CD4-positive, alpha-beta T cell treated with Interleukin-4 for 4 hours (primary cell): ENCODE data around the gene PRAC2.
"Not testable (repeated sequence)": the region's sequence is repeated elsewhere in the genome, so short reads cannot be mapped to it uniquely, and the experiment has no call there.

Experiments used
- DNase-seq: peaks from one replicate; pipeline ENCODE4 v3.0.0-alpha.2; 2020

PRAC2 gene

GRCh38 chr17:48722915-48723422 lies at the start of gene PRAC2:
PRAC2 (plus strand) TSS chr17:48723185; CDS start chr17:48724411, 1,226 bp downstream.
- no peak for DNase-seq

- DNase-seq = no peak
Observed at GRCh38 chr17:48676963-48677558, 45.9 kb upstream of the PRAC2 start.

- DNase-seq = peak; percentile 50
Observed at GRCh38 chr17:48678141-48678971, 44.6 kb upstream of the PRAC2 start.

GRCh38 chr17:48679385-48680096 lies 43.4 kb upstream of the PRAC2 start:
- no peak for DNase-seq

- DNase-seq = no peak
Observed at GRCh38 chr17:48681609-48682008, 41.4 kb upstream of the PRAC2 start.

GRCh38 chr17:48690655-48691054 lies 32.3 kb upstream of the PRAC2 start:
- DNase-seq = no peak

GRCh38 chr17:48692049-48692448 lies 30.9 kb upstream of the PRAC2 start:
- no peak for DNase-seq

DNA sequence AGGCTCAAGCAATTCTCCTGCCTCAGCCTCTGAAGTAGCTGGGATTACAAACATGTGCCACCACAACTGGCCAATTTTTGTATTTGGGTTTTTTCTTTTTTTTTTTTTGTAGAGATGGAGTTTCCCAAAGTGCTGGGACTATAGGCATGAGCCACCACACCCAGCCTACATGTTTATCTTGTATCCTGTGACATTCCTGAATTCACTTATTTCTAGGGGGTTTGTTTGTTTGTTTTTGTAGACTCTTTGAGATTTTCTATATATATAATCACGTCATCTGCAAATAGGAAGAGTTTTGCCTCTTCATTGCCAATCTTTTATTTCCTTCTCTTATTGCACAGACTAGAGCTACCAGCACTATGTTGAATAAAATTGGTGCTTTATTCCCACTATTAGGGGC lies 29.8 kb upstream of the PRAC2 start:
- no peak for DNase-seq

GRCh38 chr17:48701864-48702532 lies 21.0 kb upstream of the PRAC2 start:
- DNase-seq = no peak

- DNase-seq = no peak
Observed at GRCh38 chr17:48704361-48705248, 18.4 kb upstream of the PRAC2 start.

- no peak for DNase-seq
Observed at GRCh38 chr17:48711128-48711527, 11.9 kb upstream of the PRAC2 start.

GRCh38 chr17:48715496-48716399 lies 7.2 kb upstream of the PRAC2 start:
- DNase-seq = no peak

DNA sequence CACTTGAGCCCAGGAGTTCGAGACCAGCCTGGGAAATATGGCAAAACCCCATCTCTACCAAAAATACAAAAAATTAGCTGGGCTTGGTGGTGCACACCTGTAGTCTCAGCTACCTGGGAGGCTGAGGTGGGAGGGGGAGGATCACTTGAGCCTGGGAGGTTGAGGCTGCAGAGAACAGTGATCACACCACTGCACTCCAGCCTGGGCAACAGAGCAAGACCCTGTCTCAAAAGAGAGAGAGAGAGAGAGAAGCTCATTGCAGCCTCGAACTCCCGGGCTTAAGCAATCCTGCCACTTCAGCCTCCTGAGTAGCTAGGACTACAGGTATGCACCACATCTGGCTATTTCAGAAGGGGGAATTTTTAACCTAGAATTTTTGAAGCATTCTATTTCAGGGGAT lies 6.4 kb upstream of the PRAC2 start:
- not testable (repeated sequence) for DNase-seq

GRCh38 chr17:48717367-48718226 lies 5.4 kb upstream of the PRAC2 start:
- DNase-seq = no peak

DNA sequence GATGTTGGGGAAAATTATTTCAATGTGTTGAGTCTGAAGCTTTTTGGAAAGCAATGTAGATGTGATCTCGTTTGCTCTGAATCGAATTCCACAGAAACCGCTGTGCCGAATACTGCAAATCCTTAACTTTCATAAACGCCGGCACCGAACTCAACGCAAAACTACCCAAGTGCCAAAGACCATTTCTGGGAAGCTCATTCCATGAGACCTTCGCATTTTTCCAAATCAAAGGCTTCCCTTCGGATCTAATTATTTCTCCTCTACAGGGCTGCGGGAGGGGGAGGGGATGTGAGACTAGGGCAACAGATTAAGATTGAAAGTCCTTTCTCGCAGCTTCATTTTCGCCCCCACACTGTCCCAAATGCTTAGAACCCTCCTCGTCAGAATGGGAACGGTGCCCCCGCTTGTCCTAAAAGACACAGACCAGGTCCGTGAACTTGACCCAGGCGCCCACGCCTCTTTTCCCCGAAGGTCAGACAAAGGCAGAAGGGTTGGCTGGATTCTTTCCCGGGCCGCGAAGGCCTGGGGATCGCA lies 4.7 kb upstream of the PRAC2 start:
- no peak for DNase-seq

DNA sequence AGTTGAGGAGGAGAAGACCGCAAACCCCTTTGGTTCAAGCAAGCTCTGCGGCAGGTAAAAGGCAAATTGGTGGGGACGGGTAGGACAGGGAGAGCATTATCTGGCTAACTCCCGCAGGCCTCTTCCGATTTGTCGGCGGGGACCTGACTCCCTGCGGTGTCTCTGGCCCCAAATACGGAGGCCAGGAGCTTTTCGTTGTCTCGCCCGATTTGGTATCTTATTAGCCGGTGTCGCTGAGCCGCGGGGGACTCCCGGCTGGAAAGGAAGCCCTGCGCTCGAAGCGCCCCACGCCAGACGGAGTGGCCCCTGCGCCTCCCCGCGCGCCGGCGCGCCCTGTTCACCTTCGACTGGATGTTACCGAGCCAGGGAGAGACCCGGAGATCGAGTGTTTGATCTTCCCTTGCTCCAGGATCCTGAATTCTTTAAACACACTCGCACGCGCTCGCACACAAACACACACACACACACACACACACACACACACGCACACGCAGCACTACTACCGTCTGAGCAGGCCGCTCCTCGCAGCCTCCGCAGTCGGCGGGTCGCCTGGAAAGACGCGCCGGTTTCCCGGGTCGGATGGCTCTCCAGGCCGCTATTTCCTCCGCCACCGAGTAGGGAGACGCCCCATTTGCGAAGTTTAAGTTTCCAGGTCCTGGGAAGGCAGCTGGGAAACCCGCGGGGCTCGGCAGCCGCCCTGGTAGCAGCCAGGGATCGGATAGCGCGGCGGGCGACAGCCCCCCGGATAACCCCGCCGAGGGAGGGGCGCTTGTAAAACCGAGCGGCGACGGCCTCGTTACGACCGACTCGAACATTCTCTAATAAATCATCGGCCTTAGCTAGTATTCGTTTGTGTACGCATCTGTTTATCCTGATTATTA lies 4.0 kb upstream of the PRAC2 start:
- no peak for DNase-seq

- DNase-seq = no peak
Observed at GRCh38 chr17:48719642-48720265, 3.2 kb upstream of the PRAC2 start.
